ENCODE results near the gene ARHGEF11.
A peak's percentile ranks its signal among the peaks of the same experiment; 100 is the strongest.

ARHGEF11 gene

DNA sequence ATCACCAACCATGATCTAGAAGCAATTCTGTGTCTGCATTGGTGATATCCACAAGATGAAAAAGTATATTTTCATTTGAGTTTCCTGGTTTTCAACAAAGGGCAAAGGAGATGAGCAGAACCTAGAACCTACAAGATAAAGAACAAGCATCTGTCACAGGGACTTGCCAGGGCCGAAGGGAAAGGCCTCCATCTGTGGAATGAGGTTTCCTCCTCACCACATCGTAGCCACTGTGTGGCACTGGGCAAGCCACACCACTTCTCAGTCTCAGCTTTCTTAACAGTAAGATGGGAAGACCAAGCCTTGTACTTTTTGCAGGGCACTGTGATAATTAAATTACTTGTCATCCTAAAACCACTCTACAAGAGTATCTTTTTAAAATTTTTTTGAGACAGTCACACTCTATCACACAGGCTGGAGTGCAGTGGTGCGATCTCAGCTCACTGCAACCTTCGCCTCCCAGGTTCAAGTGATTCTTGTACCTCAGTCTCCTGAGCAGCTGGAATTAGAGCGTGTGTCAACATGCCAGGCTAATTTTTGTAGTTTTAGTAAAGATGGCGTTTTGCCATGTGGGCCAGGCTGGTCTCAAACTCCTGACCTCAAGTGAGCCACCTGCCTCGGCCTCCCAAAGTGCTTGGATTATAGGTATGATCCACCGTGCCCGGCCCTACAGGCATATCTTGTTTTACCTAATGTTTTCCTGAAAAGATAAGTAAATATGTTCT lies 45.8 kb downstream of the ARHGEF11 start:
- no peak for ATAC-seq

- ATAC-seq = no peak
Measured at GRCh38 chr1:156998840-156999500, 46.6 kb downstream of the ARHGEF11 start.

DNA sequence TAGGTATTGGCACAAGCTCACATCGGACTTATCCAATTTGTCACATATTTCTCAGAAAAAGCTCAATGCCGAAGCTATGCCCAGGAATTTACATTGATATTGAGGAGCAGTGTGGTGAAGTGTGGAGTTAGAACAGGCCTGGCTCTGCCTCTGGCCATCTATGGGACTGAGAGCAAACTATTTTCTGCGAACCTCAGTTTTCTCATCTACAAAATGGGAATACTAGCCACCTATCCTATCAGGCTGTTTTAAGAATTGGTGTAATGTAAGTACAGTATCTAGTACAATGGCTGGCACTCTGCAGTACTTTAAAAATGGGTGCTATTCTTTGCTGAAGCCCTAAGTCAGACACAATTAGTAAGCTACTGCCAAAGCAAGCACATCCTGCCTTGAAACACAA lies 47.2 kb downstream of the ARHGEF11 start:
- no peak for ATAC-seq

- ATAC-seq = no peak
Measured at GRCh38 chr1:156995412-156995811, 50.1 kb downstream of the ARHGEF11 start.

DNA sequence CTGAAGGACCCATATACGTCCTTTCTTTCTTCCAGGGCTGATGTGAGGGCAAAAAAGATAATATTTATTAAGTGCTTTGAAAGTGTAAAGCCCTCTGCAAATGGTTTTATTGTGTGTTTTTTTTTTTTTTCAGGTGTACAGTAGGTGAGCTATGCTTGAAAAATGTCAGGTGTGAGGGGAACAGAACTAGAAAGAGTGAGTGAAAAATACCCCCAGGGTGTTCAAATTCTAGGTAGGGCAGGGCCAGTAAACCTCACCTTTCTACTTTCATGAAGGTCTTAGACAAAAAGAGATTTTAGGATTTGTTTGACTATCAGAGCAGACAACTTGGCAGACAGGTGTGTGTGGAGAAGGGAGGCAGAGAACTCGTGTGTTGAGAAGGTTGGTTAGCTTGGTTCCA lies 51.3 kb downstream of the ARHGEF11 start:
- no peak for ATAC-seq

- no peak for ATAC-seq
Measured at GRCh38 chr1:156993426-156994147, 52.0 kb downstream of the ARHGEF11 start.

DNA sequence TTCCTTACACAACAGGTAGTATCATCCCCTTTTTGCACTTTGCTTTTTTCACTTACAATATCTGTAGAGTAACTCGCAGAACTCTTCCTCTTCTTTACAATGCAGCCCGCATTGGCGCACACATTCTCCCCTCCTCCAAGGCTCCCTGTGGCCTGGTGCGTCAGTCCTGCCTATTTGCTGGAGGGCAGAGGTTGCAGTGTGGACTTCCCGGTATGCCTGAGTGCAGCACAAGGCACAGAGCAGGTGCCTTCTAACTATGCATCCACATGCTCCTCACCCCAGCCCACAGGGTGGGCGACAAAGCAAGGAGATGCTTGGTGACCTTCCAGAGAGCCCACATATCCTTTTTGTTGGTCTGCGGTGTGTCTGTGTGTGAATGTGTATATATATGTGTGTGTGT lies 53.3 kb downstream of the ARHGEF11 start:
- ATAC-seq = no peak

- ATAC-seq = peak in 1 of 2 donors; percentile 30
Measured at GRCh38 chr1:156987715-156988114, 57.8 kb downstream of the ARHGEF11 start.

DNA sequence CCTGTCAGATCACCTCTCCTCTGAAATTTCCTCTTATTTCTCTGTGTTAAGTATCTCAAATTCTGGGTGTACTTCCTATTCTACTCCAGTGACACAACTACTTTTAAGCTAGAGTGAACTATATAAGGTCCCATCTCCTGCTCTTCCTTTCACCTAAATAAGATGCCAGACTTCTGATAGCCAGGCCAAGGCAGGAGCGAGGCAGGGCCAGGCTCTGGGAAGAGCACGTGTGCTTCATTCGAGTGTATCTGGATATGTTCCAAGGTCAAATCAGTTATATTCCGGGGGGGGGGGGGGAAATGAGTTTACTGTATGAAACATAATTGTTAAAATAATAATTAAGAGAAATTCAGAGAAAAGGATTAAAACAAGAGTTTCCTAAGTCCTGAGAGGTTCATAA lies 65.0 kb downstream of the ARHGEF11 start:
- no peak for ATAC-seq

- ATAC-seq = no peak
Measured at GRCh38 chr1:156975084-156975483, 70.5 kb downstream of the ARHGEF11 start.

- ATAC-seq = no peak
Measured at GRCh38 chr1:156973417-156973816, 72.1 kb downstream of the ARHGEF11 start.

DNA sequence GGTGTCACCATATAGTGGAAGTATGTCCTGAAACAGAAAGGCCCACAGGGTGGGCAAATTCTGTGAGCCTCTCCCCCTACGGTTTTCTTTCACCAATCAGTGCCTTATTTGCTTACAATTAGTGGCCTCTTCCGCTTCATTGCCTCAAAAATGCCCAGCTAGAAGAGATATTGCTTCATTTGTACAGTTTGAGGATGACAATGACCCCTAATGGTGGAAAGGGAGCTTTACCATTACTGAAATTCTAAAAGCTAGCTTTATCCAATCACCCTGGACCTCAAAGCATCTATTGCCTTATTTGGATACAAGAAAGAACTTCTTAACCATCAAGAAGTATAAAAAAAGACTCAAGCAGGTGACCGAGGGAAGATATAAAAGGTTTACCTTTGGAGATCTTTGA lies 75.5 kb downstream of the ARHGEF11 start:
- no peak for ATAC-seq

GRCh38 chr1:156969496-156969895 lies 76.0 kb downstream of the ARHGEF11 start:
- no peak for ATAC-seq

DNA sequence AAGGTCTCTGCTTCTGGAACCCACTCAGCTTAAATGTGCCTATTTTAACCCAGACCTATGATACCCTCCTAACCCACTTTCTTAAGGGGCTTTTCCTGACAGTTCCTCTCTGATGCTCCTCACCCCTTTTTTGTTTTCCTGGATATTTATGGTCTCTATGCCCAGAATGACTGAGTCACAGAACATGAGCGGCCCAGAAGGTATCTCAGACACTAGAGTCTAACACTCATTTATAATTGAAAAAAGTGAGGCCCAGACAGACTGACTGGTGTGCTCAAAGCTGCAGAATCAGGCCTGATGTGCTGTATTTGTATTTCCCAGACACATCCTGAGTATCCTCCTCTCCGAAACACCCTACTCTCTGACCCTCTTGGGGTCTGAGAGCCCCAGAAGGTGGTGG lies 81.1 kb downstream of the ARHGEF11 start:
- no peak for ATAC-seq

DNA sequence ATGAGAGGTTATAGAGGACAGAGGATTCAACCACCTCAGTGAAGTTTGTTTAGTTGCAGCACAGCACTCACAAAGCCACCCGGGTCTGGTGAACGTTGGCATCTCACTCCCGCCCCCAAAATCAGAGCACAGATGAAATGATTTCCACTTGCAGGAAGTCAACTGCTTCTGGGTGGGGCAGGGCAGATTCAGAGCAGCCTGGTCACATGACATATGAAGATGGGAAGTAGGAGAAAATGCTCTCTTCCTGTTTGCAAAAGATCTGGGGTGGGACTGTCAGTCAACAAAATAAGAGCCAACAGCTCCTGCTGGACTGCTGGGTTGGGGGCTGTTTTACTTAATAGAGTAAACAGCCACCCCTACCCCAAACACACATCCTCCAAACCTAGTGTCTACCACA lies 81.9 kb downstream of the ARHGEF11 start:
- ATAC-seq = peak; percentile 46 to 67

DNA sequence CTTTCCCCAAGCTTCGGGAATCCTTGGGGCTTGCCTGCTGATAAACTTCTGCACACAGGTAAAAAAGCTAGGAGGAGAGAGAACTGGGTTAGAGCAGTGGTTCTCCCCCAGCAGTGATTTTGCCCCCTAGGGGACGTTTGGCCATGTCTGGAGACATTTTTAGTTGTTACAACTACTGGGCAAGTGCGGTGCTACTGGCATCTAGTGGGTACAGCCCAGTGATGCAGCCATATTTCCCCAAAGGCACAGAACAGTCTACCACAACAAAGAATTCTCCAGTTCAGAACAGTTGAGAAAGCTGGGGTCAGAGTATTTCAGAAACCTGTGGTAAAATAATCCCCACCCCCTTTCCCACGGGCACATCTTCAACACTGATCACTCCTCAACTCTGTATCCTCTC lies 83.8 kb downstream of the ARHGEF11 start:
- ATAC-seq = peak in 1 of 2 donors; percentile 33

DNA sequence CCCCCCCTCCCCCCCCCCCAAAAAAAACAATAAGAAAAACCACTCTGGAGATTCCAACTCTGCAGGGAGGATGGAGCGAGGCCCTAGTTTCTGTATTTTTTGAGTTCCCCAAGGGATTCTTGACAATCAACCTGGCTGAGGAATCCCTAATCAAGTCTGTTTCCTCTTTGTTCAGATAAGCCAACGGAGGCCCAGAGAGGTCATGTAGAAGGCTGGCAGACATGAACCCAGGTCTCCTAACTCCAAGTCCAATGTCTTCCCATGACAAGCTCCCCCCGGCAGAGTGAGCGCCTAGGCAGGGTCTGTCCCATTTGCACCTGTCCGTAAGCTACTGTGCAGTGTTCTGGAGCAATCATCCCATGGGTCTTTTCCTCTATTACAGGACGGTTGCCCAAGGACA lies 85.6 kb downstream of the ARHGEF11 start:
- ATAC-seq = no peak

- ATAC-seq = no peak
Measured at GRCh38 chr1:156959414-156959813, 86.1 kb downstream of the ARHGEF11 start.

GRCh38 chr1:156958247-156958714 lies 87.3 kb downstream of the ARHGEF11 start:
- no peak for ATAC-seq

DNA sequence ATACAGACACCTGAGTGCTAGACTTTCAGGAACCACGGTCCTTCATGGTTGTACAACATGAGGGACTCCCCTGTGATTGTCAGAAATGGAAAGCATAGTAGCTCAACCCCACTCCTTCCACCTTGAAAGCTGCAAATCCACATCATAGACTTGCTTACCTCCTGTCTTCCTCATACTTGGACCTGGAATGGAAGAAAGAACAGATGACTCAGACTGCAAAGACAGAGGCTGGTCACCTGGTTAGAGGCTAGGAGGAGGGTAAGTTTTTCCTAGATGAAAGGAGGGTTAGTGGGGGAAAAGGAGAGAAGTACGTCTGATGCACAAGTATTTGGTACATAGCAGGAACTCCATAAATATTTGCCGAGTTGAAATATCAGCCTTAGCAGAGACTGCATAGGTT lies 87.9 kb downstream of the ARHGEF11 start:
- no peak for ATAC-seq

GRCh38 chr1:156956333-156956732 lies 89.2 kb downstream of the ARHGEF11 start:
- ATAC-seq = no peak

- no peak for ATAC-seq
Measured at GRCh38 chr1:156953571-156953970, 92.0 kb downstream of the ARHGEF11 start.

DNA sequence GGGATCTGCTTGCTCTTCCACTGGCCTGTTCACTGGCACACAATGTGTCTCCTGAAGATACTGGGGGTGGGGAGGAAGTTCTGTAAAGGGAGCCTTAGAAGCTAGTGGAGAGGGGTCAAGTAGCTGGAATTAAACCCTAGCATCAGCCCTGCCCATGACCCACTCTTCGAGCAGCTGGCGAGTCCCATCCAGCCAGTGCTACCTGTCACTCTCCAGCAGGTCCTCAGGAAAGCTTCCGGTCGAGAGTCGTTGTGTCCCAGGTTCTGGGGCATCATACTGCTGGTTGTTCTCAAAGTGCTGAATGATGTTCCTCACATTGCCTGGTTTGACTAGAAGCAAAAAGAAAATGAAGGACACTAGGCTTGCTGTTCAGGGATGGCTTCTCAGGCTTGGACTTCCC lies 94.2 kb downstream of the ARHGEF11 start:
- ATAC-seq = no peak

- ATAC-seq = no peak
Measured at GRCh38 chr1:156949127-156949526, 96.4 kb downstream of the ARHGEF11 start.

Measured in activated CD4-positive, CD25-positive, alpha-beta regulatory T cell treated with anti-CD3 and anti-CD28 coated beads, Interleukin-2, amount 50 U/mL, for 24 hours (primary cell).